ENCODE results near the gene RTRAF.

Gene RTRAF

DNA sequence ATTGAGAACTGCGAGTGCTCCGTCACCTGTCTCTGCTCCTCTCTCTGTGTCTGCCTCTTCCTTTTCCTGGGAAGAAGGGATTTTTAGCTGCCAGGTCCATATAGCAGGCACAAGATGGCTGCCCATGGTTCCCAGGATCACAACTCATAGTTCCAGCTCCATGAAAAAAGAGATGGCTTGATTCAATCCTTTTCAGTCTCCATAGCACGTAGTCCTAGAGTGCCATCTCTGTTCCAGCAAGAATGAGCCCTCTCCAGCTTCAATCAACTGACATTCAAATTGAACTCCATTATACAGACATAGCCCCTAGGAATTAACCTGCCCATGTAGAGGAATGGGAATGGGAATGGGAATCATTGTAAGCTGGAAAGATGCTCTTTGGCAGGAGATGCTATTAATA, 34.7 kb upstream of the RTRAF start:
- TF ChIP-seq CTCF (IDR thresholded peaks at IDR 0.05; ENCODE audit: low read length, missing control alignments) = no peak
- no peak for DNase-seq (ENCODE audit: low read depth)
- no peak overlapping the region for H3K4me3 ChIP-seq (replicated peaks; ENCODE audit: low read depth, low read length)

DNA sequence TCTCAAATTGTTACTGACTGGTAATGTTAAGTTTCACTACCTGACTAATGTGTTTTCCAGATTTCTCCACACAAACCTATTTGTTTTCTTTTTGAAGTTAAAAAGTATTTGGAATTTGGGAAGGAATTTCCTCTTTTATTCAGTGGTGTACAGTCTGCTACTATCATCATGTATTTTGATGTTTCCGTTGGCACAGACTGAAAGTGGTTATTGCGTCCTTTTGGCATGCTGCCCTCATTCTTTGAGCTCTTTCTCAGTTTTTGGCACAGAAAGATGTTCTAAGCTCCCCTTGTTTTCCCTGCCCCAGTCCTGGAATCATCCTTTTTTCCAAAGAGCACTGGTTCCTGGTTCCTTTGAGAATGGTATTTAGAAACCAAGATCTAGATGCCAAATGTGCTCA, 31.4 kb upstream of the RTRAF start:
- no peak overlapping the region for H3K4me3 ChIP-seq (replicated peaks; ENCODE audit: low read depth, low read length)
- no peak for TF ChIP-seq CTCF (IDR thresholded peaks at IDR 0.05; ENCODE audit: low read length, missing control alignments)
- peak; percentile 92 for DNase-seq (ENCODE audit: low read depth)

DNA sequence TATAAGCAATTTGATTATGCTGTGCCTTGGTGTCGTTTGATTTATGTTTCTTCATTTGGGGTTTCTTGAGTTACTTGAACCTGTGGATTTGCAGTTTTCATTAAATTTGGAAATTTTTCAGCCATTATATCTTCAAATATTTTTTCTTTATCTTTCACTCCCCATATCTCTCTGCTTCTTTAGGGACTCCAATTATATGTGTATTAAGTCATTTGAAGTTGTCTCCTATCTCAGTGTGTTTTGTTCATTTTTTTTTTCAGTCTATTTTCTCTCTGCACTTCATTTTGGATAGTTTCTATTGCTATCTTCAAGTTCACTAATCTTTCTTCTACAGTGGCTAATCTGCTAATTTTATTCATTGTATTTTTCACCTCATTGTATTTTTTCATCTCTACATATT, 29.4 kb upstream of the RTRAF start:
- no peak overlapping the region for H3K4me3 ChIP-seq (replicated peaks; ENCODE audit: low read depth, low read length)
- TF ChIP-seq CTCF (IDR thresholded peaks at IDR 0.05; ENCODE audit: low read length, missing control alignments) = no peak
- DNase-seq (ENCODE audit: low read depth) = no peak

GRCh38 chr14:51960866-51961265, 28.5 kb upstream of the RTRAF start:
- H3K4me3 ChIP-seq (replicated peaks; ENCODE audit: low read depth, low read length) = no peak overlapping the region
- no peak for TF ChIP-seq CTCF (IDR thresholded peaks at IDR 0.05; ENCODE audit: low read length, missing control alignments)
- DNase-seq (ENCODE audit: low read depth) = no peak

GRCh38 chr14:51962711-51963110, 26.6 kb upstream of the RTRAF start:
- no peak for TF ChIP-seq CTCF (IDR thresholded peaks at IDR 0.05; ENCODE audit: low read length, missing control alignments)
- peak; percentile 31 for DNase-seq (ENCODE audit: low read depth)
- H3K4me3 ChIP-seq (replicated peaks; ENCODE audit: low read depth, low read length) = peak overlapping the region; percentile 49

- no peak for TF ChIP-seq CTCF (IDR thresholded peaks at IDR 0.05; ENCODE audit: low read length, missing control alignments)
- H3K4me3 ChIP-seq (replicated peaks; ENCODE audit: low read depth, low read length) = peak overlapping the region; percentile 49
- peak; percentile 78 for DNase-seq (ENCODE audit: low read depth)
These were observed 26.1 kb upstream of the RTRAF start for GRCh38 chr14:51963286-51963685.

DNA sequence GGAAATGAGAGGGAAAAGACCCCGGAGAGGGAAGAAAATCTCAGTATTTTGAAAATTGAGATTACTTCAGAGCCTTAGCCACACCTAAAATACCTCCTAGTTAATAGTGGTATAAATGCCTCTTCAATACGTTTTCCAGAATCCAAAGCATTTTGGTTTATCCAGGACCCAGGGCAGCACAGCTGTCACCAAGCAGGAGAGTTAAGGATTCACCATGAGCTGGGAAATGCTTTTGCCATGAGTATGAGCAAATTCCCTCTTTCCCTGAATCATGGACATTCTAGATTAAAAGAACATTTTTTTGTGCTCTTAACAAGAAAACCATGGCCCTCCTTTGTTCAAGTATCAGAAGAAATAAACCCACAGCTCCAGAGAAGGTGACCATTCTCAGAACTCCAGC, 21.8 kb upstream of the RTRAF start:
- no peak for DNase-seq (ENCODE audit: low read depth)
- no peak for TF ChIP-seq CTCF (IDR thresholded peaks at IDR 0.05; ENCODE audit: low read length, missing control alignments)
- no peak overlapping the region for H3K4me3 ChIP-seq (replicated peaks; ENCODE audit: low read depth, low read length)
